Neural cell (in vitro differentiated cells): ENCODE measurements around the gene MAP3K20.

Experiments used
- EZH2 ChIP-seq: fragments of 200-600, 300-800 bp; shearing (Covaris generic), sonication (generic); IDR thresholded peaks from 2 replicates; pipeline ENCODE4 v1.6.1; 2014; ENCODE audit warnings: antibody characterized with exemption, low read length, borderline replicate concordance, mild to moderate bottlenecking; ENCODE audit not compliant: insufficient read depth, poor library complexity, severe bottlenecking
- POLR2AphosphoS5 ChIP-seq: IDR thresholded peaks from 2 replicates; pipeline ENCODE4 v1.6.1; 2012
- RAD21 ChIP-seq: fragments of 450-650 bp; conservative IDR thresholded peaks from 2 replicates; pipeline ENCODE4 v1.6.1; 2014; ENCODE audit warnings: antibody characterized with exemption, mild to moderate bottlenecking, moderate library complexity
- TAF1 ChIP-seq: IDR thresholded peaks from 2 replicates; pipeline ENCODE4 v1.6.1; 2012; ENCODE audit warnings: low read depth
- TF ChIP-seq, protein P1 (sequence below): fragments of 450-650 bp; IDR thresholded peaks from 2 replicates; pipeline ENCODE4 v1.5.1; 2014; ENCODE audit warnings: antibody characterized with exemption, mild to moderate bottlenecking, moderate library complexity; ENCODE audit not compliant: poor library complexity, severe bottlenecking
- TF ChIP-seq, protein P2 (sequence below): IDR thresholded peaks from 2 replicates; pipeline ENCODE4 v1.6.1; 2012; ENCODE audit warnings: borderline replicate concordance

DNA sequence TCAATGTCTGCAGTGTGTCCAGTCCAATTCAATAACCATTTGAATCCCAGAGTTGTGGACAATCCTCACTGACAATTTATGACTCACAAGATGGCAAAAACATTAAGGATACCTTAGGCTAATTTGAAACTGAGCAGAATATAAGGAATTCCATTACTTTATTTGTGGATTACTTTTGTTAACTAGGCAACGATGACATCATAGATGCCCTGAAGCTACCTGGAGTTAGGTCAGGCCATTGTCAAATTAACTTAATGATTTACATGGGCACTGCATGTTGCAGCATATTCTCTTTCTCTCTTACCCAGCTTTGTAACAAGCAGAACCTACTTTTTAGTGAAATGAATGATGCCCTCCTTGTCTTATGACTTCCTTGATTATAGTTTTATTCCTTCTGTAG is 179.0 kb downstream of the MAP3K20 start:
- TF ChIP-seq, protein P1, sequence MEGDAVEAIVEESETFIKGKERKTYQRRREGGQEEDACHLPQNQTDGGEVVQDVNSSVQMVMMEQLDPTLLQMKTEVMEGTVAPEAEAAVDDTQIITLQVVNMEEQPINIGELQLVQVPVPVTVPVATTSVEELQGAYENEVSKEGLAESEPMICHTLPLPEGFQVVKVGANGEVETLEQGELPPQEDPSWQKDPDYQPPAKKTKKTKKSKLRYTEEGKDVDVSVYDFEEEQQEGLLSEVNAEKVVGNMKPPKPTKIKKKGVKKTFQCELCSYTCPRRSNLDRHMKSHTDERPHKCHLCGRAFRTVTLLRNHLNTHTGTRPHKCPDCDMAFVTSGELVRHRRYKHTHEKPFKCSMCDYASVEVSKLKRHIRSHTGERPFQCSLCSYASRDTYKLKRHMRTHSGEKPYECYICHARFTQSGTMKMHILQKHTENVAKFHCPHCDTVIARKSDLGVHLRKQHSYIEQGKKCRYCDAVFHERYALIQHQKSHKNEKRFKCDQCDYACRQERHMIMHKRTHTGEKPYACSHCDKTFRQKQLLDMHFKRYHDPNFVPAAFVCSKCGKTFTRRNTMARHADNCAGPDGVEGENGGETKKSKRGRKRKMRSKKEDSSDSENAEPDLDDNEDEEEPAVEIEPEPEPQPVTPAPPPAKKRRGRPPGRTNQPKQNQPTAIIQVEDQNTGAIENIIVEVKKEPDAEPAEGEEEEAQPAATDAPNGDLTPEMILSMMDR, result no peak
- TF ChIP-seq TAF1 (no peak), RAD21 (no peak), EZH2 (no peak), POLR2AphosphoS5 (no peak)
- TF ChIP-seq, protein P2, sequence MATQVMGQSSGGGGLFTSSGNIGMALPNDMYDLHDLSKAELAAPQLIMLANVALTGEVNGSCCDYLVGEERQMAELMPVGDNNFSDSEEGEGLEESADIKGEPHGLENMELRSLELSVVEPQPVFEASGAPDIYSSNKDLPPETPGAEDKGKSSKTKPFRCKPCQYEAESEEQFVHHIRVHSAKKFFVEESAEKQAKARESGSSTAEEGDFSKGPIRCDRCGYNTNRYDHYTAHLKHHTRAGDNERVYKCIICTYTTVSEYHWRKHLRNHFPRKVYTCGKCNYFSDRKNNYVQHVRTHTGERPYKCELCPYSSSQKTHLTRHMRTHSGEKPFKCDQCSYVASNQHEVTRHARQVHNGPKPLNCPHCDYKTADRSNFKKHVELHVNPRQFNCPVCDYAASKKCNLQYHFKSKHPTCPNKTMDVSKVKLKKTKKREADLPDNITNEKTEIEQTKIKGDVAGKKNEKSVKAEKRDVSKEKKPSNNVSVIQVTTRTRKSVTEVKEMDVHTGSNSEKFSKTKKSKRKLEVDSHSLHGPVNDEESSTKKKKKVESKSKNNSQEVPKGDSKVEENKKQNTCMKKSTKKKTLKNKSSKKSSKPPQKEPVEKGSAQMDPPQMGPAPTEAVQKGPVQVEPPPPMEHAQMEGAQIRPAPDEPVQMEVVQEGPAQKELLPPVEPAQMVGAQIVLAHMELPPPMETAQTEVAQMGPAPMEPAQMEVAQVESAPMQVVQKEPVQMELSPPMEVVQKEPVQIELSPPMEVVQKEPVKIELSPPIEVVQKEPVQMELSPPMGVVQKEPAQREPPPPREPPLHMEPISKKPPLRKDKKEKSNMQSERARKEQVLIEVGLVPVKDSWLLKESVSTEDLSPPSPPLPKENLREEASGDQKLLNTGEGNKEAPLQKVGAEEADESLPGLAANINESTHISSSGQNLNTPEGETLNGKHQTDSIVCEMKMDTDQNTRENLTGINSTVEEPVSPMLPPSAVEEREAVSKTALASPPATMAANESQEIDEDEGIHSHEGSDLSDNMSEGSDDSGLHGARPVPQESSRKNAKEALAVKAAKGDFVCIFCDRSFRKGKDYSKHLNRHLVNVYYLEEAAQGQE, result no peak
